ENCODE results near the gene NEU3.
"Not testable (repeated sequence)": the region's sequence is repeated elsewhere in the genome, so short reads cannot be mapped to it uniquely, and the experiment has no call there.

The NEU3 gene

DNA sequence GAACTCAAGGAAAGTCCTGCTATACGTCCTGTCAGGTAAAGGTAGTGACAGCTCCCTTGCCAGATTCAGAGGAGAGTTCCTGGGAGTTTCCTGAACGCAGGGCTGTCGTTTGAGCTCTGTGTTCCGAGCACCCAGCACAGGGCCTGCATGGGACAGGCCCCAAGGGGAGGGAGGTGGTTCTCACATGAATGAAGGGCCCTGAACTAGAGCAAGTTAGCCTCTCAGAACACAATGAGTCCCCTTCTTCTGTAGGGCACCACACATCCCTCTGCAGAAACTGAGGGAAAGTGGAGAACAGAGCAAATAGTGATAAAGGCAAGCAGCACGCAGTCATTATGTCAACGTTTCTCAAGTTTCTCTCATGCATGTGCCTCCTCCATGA lies 35.3 kb downstream of the NEU3 start:
- DNase-seq (ENCODE audit: low read depth, low spot score), result no peak
- no peak overlapping the region for H3K4me3 ChIP-seq (ENCODE audit: low read length)

DNA sequence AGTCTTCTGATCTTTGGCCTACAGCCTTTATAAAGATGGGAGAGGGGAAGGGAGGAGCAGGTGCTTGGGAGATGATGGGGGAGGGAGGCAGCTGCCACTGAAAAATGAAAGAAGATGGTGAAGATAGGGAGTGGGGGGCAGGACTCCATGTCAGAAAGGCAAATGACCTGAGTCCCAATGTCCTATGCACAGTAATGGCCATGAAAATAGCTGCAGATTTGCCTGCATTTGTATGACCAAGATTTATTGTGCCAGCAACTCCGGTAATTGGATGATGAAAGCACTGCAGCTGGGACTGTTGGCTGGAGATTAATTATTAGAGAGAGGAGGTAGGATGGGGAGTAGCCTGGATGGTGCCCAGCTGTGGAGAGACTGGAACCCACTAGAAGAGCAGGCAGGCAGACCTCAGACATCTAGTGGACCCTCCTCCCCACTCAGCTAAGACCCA lies 36.1 kb downstream of the NEU3 start:
- DNase-seq (ENCODE audit: low read depth, low spot score), result no peak
- no peak overlapping the region for H3K4me3 ChIP-seq (ENCODE audit: low read length)

DNA sequence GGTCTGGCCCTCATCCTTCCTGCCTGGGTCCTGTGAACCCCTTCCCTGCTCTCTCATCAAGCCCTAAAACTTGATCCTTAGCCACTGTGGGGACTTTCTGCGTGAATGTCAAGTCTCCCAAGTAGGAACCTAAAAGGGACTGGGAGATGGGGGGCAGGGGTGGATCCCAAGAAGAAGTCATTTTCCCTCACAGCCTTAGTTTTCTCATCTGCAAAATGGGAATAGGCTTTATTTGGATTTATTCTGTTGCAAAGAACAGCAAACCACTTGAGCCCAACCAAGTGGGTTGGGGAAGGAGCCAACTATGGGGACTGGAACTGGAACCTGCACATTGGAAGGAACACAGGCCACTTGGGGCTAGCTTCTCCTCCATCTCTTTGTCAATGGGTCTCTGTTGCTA lies 36.8 kb downstream of the NEU3 start:
- no peak overlapping the region for H3K4me3 ChIP-seq (ENCODE audit: low read length)
- no peak for DNase-seq (ENCODE audit: low read depth, low spot score)

DNA sequence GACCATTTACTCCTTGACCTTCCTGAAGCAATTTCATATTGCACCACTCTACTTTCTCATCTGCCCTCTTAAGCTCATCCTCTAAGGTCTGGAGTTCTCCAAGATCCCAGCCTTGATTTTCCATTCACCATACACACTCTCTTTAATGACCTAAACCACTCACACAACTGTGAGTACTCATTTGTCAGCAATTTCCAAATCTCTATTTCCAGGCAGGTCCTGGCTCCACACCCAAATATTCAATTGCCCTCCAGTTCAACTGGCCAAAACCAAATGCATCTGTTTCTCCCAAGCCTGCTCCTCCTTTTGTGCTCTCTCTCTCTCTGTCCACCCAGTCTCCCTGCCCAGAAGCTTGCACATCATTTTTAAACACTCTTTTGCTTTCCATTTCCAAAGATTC lies 39.6 kb downstream of the NEU3 start:
- H3K4me3 ChIP-seq (ENCODE audit: low read length), result no peak overlapping the region
- DNase-seq (ENCODE audit: low read depth, low spot score), result no peak

DNA sequence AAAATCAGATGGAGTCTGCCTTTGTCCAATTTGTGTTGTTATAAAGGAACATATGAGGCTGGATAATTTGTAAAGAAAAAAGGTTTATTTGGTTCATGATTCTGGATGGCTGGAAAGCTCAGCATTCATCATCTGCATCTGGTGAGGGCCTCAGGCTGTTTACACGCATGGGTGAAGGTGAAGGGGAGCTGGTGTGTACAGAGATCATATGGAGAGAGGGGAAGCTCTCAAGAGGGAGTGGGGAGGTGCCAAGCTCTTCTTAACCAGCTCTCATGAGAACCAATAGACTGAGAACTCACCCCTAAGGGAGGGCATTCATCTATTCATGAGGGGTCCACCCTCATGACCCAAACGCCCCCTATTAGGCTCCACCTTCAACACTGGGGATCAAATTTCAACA lies 40.0 kb downstream of the NEU3 start:
- H3K4me3 ChIP-seq (ENCODE audit: low read length), result no peak overlapping the region
- DNase-seq (ENCODE audit: low read depth, low spot score), result no peak

DNA sequence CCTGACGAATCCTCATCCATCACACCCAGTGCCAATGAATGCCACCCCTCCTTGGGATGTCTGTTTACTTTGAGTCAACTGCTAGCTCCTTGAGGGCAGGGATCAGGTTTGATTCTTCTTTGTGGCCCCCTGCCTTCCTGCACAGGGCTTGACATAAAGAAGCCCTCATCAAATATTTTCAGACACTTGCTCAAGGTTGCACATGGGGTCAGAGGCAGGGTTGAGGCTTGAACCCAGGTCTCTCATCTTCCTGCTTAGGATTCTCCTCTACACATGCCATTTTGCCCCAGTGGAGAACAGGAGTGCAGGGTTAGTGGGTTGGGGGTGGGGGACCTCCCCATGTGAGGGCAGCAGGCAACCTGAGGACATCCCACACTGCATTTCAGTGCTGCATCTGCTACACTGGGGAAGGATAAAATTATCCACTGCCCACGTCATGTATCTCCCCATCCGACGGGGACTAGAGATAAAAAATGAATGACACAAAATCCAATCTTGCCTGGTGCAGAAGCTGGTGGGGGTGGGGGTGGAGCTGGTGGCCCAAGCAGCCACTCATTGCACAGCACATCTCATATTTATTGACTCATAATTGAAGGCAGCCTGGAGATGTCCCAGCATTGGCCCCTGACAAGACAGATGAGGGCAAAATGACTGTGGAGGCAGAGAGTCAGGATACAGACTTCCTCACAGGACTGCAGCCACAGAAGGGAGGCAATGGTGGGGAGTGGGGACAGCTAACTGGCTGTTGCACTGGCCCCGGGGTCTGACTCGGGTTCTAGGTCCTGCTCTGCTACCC lies 41.3 kb downstream of the NEU3 start:
- no peak for DNase-seq (ENCODE audit: low read depth, low spot score)
- H3K4me3 ChIP-seq (ENCODE audit: low read length), result no peak overlapping the region

DNA sequence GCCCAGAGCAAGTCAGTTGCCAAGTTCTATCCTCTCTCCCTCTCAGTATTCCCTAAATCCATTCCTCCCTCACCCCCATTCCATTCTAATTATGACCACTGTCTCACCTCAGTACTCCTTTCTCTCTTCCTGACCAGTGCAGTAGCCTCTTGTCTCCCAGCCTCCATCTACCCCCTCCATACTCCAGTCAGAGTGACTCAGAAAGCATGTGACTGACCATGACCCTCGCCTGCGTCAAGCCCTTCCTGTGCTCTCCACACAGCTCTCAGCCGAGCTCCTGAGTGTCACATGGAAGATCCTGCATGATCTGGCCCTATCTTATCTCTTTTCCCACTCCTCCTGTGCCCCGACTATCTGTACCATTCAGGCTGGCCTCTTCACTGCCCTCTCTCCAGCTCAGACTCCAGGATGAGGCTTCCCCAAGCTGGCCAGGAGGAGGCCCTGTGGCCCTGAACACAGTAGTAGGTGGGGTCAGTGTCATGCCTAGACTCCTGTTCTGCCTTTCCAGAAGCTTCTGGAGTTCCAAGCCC lies 42.6 kb downstream of the NEU3 start:
- H3K4me3 ChIP-seq (ENCODE audit: low read length), result no peak overlapping the region
- DNase-seq (ENCODE audit: low read depth, low spot score), result no peak

DNA sequence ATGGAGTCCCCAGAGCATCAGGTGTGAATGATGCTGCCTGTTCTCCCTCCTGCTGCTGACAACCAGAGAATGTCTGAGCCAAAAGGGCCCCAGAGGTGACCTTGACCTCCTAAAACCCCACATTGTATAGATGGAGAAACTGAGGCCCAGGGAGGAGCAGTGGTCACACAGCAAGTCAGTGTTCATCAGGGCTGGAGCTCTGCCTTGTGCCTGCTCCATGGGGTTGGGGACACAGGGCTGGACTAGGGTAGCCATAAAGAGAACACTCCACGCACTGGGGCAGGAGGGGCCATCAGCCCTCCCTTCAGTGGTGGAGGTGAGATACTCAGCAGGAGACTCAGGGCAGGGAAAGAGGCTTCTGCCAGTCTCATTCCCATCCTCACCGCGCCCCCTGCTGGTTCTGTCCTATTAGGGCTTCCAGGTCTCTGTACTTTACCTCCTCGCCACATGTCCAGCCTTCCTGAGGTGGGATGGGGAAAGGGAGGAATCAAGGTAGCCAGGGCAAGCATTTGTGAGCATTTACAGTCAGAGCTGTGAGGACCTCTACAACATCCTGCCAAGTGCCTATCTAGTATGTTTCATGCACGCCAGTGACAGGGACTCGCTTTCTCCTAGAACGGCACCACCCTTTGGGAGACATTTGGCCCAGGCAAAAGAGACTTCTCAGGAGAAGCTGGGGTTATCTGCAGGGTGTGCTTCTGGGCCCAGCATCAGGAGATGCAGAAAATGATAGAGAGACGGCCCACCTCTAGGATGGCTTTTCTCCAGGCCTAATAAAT lies 43.2 kb downstream of the NEU3 start:
- H3K4me3 ChIP-seq (ENCODE audit: low read length), result no peak overlapping the region
- peak; percentile 42 for DNase-seq (ENCODE audit: low read depth, low spot score)

DNA sequence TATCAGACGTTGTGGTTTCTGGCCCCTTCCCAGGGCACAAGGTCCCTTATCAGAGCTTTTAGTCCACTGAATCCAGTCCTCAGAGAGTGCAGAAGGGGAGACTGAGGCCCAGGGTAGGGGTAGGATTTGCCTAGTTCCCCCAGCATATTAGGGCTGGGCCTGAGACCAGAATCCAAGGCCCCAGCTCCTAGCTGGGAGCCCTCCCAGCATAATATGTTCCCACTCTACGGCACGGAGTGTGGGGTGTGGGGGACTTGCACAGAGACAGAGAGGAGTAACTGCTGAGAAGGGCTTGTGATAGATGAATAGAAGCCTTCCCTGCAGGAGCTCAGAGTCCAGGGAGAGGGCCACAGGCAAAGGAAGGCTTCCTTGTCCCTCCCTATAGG lies 43.8 kb downstream of the NEU3 start:
- no peak for DNase-seq (ENCODE audit: low read depth, low spot score)

DNA sequence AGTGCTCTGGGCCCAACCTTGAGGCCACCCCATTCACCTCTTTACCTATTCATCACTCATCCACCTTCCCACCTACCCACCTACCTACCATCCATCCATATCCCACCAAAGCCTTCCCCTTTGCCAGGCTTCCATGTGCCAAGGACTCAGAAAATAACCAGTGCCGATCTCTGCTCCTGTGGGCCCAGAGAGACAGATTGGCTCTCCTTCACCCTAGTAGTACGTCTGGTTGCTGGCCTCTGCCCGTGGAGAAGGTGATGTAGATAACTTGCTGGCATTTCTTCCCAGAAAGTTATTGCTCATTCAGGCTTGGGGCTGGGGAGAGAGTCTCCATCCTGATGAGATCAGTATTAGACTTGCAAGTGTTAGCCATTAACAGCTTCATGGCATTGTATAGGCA lies 45.2 kb downstream of the NEU3 start:
- no peak overlapping the region for H3K4me3 ChIP-seq (ENCODE audit: low read length)
- no peak for DNase-seq (ENCODE audit: low read depth, low spot score)

More for the DNA sequence above, 43.8 kb downstream of the NEU3 start:
- H3K4me3 ChIP-seq (ENCODE audit: low read length), result no peak overlapping the region

DNA sequence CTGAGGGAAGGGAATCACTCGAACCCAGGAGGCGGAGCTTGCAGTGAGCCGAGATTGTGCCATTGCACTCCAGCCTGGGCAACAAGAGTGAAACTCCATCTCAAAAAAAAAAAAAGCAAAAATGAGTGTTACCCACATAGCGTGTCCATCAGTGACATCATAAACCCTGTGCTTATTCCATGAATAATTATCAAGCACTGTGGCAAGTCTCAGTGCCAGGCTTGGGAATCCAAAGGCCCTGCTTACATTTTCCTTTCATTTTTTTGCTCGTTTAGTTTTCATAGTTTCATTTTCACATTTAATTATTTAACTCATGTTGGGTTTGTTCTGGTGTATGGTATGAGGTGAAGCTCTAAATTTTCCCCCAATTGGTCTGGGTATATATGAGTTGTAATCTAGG lies 46.5 kb downstream of the NEU3 start:
- no peak for DNase-seq (ENCODE audit: low read depth, low spot score)
- H3K4me3 ChIP-seq (ENCODE audit: low read length), result no peak overlapping the region

DNA sequence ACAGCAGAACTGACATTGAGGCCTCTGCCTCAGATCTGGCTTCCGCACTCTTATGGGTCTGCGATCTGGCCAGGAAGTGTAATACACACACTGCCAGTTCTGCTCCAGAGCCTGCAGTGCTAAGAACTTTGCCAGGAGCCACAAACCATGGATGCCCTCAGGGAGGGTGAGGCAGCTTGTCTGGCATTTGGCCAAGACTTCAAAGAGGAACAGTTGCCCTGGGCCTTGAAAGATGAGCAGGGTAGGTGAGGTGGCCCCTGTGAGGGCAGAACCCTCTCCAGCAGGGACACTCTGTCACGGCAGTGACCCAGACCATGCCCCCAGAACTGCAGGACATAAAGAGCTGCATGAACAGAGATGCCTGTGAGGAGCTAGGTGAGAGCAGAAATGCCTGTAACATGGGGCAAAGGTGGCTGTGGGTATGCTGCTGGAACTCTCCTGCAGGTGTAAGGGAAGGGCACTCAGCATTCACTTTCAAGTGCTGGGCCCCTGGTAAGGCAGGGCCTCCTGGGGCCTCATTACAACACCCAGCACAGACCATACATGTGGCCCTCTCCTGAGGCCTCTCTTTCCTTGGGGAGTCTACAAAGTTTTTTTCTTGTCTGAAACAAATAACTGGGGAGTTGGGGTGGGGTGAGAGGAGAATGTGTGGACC lies 47.3 kb downstream of the NEU3 start:
- DNase-seq (ENCODE audit: low read depth, low spot score), result peak; percentile 42

DNA sequence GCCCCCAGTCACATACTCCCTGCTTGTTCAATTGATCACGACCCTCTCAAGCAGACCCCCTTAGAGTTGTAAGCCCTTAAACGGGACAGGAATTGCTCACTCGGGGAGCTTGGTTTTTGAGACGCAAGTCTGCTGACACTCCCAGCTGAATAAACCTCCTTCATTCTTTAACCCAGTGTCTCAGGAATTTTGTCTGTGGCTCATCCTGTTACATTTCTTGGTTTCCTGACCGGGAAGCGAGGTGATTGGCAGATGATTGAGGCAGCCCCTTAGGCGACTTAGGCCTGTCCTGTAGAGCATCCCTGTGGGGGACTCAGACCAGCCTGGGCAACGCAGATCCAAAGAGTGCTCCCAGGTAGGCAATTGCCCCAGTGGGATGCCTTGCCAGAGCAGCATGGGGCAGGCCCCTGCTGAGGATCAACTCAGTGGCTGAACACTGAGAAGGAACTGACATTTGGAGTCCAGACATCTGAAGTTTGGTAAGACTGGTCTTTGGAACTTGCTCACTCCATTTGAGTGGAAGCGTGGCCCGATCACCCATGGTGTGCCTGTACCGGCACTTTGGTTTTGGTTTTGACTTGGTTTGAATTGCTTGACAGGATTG lies 51.5 kb downstream of the NEU3 start:
- DNase-seq (ENCODE audit: low read depth, low spot score), result no peak

More for the DNA sequence above, 47.3 kb downstream of the NEU3 start:
- no peak overlapping the region for H3K4me3 ChIP-seq (ENCODE audit: low read length)

DNA sequence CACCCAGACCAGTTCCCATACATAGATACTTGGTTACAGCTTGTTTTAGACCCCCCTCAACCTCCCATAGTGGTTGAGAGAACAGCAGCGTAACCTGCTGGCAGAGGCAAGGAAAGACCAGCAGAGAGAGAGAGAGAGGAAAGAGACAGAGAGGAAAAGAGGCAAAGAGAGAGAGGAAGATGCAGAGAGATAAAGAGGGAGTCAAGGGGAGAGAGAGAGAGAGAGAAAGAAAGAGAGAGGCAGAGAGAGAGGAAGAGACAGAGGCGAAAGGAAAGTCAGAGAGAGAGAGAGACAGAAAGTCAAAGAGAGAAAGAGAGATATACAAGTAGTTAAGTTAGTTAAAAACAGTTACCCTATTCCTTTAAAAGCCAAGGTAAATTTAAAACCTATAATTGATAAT lies 52.5 kb downstream of the NEU3 start:
- H3K4me3 ChIP-seq (ENCODE audit: low read length), result no peak overlapping the region
- DNase-seq (ENCODE audit: low read depth, low spot score), result no peak

More for the DNA sequence above, 51.5 kb downstream of the NEU3 start:
- no peak overlapping the region for H3K4me3 ChIP-seq (ENCODE audit: low read length)

DNA sequence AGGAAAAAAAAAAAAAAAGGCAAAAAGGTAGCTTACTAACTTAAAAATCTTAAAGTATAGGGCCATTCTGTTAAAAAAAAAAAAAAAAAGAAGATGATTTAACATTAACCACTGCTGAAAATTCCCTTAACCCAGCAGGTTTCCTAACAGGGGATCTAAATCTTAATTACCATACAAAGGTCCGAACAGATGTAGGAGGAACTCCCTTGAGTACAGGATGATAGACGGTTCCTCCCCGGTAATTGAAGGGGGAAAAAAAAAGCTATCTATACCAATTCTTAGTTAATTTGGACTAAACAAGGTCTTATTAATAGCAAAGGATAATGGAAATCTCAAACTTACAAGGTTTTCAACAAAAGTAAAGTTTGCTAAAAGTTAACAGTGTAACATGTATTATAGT lies 53.1 kb downstream of the NEU3 start:
- not testable (repeated sequence) for DNase-seq (ENCODE audit: low read depth, low spot score)

DNA sequence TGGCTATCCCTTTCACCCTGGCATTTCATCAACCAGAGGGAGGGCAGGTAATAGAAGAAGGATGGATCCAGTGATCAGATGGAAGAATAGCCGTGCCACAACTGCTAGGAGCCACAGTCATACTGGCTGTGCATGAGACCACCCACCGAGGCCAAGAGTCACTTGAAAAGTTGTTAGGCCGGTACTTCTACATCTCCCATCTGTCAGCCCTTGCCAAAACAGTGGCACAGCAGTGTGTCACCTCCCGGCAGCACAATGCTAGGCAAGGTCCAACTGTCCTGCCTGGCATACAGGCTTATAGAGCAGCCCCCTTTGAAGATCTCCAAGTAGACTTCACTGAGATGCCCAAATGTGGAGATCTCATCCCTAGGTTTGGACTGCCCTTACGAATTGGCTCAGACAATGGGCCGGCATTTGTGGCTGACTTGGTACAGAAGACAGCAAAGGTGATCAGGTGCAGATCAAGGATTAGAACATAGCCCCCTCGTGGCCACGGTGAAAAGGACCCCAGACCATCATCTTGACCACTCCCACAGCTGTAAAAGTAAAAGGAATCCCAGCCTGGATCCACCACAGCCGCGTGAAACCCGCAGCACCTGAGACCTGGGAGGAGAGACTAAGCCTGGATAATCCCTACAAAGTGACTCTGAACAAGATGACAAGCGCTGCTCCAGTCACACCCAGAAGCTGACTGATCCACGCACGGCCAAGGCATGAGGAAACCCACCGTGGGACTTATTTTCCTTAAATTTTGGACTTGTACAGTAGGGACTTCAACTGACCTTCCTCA lies 55.8 kb downstream of the NEU3 start:
- DNase-seq (ENCODE audit: low read depth, low spot score); H3K4me3 ChIP-seq (ENCODE audit: low read length): not testable (repeated sequence)

More for the DNA sequence above, 53.1 kb downstream of the NEU3 start:
- H3K4me3 ChIP-seq (ENCODE audit: low read length), result not testable (repeated sequence)

DNA sequence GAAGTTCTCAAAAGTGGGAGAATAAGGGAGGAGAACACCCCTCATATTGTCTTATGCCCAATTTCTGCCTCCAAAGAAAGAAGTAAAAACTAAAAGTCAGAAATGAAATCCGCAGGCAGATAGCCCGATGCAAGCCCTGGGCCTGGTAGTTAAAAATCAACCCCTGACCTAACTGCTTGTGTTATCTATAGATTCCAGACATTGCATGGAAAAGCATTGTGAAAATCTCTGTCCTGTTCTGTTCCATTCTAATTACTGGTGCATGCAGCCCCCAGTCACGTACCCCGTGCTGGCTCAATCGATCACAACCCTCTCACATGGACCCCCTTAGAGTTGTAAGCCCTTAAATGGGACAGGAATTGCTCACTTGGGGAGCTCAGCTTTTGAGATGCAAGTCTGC lies 57.9 kb downstream of the NEU3 start:
- not testable (repeated sequence) for H3K4me3 ChIP-seq (ENCODE audit: low read length); DNase-seq (ENCODE audit: low read depth, low spot score)

DNA sequence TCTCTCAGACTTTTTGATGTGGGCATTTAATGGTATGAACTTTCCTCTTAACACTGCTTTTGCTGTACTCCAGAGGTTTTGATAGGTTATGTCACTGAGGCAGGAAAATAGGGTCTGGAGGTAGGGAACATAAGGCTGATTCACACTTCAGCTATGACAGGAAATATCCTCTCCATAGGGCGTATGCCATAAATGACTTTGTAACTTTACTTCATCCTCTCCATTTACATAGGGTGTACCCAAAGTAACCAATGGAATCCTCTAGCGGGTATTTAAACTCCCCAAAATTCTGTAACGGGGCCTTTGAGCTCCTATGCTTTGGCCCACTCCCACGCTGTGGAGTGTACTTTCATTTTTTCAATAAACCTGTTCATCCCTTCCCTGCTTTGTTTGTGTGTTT lies 58.5 kb downstream of the NEU3 start:
- no peak overlapping the region for H3K4me3 ChIP-seq (ENCODE audit: low read length)
- no peak for DNase-seq (ENCODE audit: low read depth, low spot score)
